MM.1S (cell line): Measurements from ENCODE around the gene TTC6.
A peak's percentile ranks its signal among the peaks of the same experiment; 100 is the strongest.

Experiments used
- DNase-seq: peaks from one replicate; pipeline ENCODE4 v3.0.0-alpha.2; 2015
- H2AFZ ChIP-seq: fragments of 300-600 bp; sonication (generic); 2 replicates; pipeline ENCODE4 v1.6.0; 2016; ENCODE audit warnings: antibody characterized with exemption, low read length
- H3F3A ChIP-seq: fragments of 300-600 bp; sonication (generic); 2 replicates; pipeline ENCODE4 v1.6.1; 2016; ENCODE audit warnings: mild to moderate bottlenecking, antibody characterized with exemption, low read length, moderate library complexity, mixed read lengths; ENCODE audit not compliant: insufficient read depth
- H3K27ac ChIP-seq: fragments of 300-600 bp; sonication (generic); 2 replicates; pipeline ENCODE4 v1.5.1; 2016; ENCODE audit warnings: mild to moderate bottlenecking, low read length
- H3K27me3 ChIP-seq: fragments of 300-600 bp; sonication (generic); replicated peaks from 2 replicates; pipeline ENCODE4 v1.6.0; 2016; ENCODE audit warnings: low read length; ENCODE audit not compliant: insufficient read depth
- H3K36me3 ChIP-seq: fragments of 300-600 bp; sonication (generic); replicated peaks from 2 replicates; pipeline ENCODE4 v1.6.1; 2016; ENCODE audit warnings: mild to moderate bottlenecking, low read length, mixed read lengths; ENCODE audit not compliant: insufficient read depth
- H3K4me1 ChIP-seq: fragments of 300-600 bp; sonication (generic); 2 replicates; pipeline ENCODE4 v1.6.1; 2016; ENCODE audit warnings: low read length, mixed read lengths
- H3K4me2 ChIP-seq: fragments of 300-600 bp; sonication (generic); 2 replicates; pipeline ENCODE4 v1.6.0; 2016; ENCODE audit warnings: low read depth, low read length
- H3K4me3 ChIP-seq: fragments of 300-600 bp; sonication (generic); 2 replicates; pipeline ENCODE4 v1.5.1; 2016; ENCODE audit warnings: low read length, mixed read lengths
- H3K79me2 ChIP-seq: fragments of 300-600 bp; sonication (generic); 2 replicates; pipeline ENCODE4 v1.6.1; 2016; ENCODE audit warnings: mixed run types, low read length, mixed read lengths
- H3K9ac ChIP-seq: fragments of 300-600 bp; sonication (generic); 2 replicates; pipeline ENCODE4 v1.6.1; 2016; ENCODE audit warnings: low read length, mixed read lengths
- H3K9me2 ChIP-seq: fragments of 300-600 bp; sonication (generic); replicated peaks from 2 replicates; pipeline ENCODE4 v1.6.1; 2016; ENCODE audit warnings: mild to moderate bottlenecking, low read length, mixed read lengths; ENCODE audit not compliant: insufficient read depth
- H3K9me3 ChIP-seq: fragments of 300-600 bp; sonication (generic); replicated peaks from 2 replicates; pipeline ENCODE4 v1.6.1; 2016; ENCODE audit warnings: mild to moderate bottlenecking, low read length, mixed read lengths; ENCODE audit not compliant: insufficient read depth
- H4K20me1 ChIP-seq: fragments of 300-600 bp; sonication (generic); 2 replicates; pipeline ENCODE4 v1.6.1; 2016; ENCODE audit warnings: mild to moderate bottlenecking, low read length, moderate library complexity, mixed read lengths; ENCODE audit not compliant: insufficient read depth
- EZH2 ChIP-seq: fragments of 300-600 bp; sonication (generic); optimal IDR thresholded peaks from 2 replicates; pipeline ENCODE3; 2017; ENCODE audit warnings: low read depth, mild to moderate bottlenecking, antibody characterized with exemption, low read length, mixed read lengths
- EZH2phosphoT487 ChIP-seq: fragments of 300-600 bp; sonication (generic); IDR thresholded peaks from 2 replicates; pipeline ENCODE4 v1.6.1; 2018; ENCODE audit warnings: antibody characterized with exemption, low read length
- TF ChIP-seq, protein P1 (sequence below): fragments of 300-600 bp; sonication (generic); IDR thresholded peaks from 2 replicates; pipeline ENCODE4 v1.5.1; 2016; ENCODE audit warnings: antibody characterized with exemption, low read length, mixed read lengths

The TTC6 gene, protein sequence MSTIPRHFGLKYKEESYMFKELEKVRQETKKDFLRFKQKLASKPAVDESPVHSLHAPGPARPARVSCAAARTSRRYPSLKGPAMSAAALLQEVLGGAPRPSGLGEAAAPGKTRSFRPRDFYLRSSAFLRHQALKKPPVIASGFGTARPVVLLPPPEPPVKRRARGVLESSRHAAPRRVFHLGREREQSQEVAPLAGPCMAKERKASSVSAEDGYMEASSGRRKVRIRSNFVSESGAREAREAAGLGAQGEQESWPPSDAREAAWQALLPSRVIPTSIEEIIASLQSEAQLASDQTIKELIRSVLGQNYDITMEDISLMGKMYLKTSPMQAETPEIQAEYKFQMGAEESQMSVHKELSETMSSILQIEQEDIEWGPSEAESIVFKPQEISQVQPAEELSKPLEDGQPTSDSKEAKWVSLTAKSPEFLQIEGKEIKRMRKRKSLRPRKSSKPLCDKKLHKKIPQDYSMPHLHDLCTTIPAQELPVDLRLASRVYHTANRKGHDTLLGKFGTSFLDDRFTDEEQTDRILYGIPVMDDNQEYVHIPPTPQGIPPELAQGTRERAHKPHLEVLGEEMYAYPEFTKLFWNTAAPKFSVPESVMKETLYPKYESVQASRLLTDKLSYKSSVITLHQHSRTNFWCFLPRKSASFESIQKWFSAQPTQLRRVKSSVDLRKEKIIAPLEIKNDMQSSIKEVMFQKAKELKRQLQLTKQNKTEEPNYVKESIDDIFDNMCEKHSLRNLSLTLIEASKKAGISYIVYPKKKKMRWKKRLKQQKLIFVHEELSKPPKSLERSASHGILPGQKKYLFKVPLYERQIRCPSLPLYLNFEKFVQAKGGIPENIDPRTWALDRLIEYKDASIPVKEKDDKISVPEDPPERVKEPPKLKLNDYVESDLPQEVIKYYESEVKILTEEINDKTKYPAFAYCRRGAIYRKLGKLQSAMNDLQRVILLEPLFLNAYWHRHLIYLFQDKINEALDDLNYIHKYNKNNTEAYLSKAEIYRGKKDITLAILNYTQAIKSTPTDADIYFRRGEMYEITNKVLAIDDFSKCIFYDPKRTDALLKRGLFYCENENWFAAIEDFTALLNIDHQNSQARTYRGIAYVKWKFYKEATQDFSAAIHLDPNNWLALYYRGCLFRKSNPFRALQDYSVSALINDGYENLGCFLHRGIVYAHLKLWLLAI (N-terminal part only)

DNA sequence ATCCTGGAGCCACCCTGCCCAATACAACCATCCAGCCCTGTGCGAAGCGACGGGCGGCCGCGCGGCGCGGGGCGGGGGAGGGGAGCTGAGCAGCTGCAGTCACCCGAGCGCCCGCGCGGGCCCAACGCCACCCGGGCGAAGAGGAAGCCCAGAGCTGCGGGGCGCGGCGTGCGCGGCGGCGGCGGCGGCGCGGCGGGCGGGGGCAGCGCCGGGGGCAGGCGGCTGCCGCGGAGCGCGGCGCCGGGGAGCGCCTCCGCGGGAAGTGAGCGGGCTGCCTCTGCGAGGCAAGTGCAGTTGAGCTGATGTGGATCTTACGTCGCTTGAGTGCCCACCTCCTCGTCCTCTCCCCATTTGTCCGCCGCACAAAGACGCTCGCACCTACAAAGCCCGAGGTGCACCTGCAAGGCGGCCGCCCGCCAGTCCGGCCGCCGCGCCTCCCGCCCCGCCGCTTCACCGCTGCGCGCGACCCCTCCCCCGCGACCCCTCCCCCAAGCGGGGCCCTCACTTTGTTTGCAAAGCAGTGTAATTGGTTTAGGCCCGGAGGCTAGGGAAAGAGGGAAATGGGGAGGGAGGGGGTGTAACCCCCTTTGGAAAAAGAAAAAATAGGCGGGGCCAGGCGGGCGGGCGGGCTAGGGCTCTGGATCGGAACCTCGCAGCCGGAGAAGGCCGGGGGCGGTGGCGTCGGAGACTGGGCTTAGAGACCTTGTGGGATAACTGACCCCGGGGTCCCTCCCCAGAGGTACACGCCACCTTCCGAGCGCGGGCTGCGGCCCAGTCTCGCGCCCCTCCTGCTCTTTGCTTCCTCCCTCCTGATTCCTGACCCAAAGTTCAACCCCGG is at the start of gene TTC6, which contains the start of gene FOXA1:
TSS of gene TTC6 (plus strand) at position 659 of the 838 bp plus-strand sequence. CDS start 26,436 bp downstream, outside the sequence.
TSS of gene FOXA1 (minus strand) at position 279 of the 838 bp plus-strand sequence. CDS start at position 2, 277 bp downstream.
- H3K27me3 ChIP-seq, result no peaks in the 10 kb centered on the region

DNA sequence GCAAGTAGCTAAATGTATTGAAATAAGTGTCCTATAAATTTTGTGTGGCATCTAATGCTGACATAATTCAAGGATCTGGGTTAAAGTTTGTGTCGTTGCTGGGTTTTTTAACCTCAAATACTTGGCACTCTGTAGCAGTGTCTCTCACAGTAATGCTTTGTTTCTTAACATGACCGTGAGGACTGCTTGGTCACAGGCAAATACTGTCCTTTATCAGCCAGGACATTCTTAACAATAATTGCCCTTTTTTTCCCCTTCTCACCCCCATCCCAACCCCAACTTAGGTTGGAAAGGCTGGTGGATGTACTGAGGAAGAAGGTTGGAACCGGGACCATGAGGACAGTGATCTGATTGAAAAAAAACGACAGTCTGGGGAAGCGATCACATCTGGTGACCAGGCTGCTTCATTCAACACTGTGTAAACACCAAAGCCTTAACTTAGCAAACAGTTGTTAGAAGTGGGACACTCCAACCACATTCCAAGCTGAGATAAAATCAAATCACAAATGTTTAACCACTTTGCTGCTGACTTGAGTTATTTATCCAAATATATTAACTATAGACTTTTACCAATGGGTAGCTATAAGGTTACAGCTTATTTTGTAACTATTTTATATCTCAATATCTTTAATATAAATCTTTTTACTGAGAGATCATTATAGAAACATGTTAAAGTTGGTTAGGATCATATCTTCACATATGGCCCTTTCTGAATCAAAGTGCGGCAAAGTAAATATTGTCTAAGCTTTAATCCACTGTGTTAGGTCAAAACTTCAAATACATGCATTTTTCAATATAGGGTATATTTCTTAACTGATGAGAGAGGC is 48.6 kb upstream of the TTC6 start:
- H3K79me2 ChIP-seq, result no peaks in the 10 kb centered on the region
- TF ChIP-seq, protein P1, sequence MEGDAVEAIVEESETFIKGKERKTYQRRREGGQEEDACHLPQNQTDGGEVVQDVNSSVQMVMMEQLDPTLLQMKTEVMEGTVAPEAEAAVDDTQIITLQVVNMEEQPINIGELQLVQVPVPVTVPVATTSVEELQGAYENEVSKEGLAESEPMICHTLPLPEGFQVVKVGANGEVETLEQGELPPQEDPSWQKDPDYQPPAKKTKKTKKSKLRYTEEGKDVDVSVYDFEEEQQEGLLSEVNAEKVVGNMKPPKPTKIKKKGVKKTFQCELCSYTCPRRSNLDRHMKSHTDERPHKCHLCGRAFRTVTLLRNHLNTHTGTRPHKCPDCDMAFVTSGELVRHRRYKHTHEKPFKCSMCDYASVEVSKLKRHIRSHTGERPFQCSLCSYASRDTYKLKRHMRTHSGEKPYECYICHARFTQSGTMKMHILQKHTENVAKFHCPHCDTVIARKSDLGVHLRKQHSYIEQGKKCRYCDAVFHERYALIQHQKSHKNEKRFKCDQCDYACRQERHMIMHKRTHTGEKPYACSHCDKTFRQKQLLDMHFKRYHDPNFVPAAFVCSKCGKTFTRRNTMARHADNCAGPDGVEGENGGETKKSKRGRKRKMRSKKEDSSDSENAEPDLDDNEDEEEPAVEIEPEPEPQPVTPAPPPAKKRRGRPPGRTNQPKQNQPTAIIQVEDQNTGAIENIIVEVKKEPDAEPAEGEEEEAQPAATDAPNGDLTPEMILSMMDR, result no peak
- no peak for TF ChIP-seq EZH2phosphoT487
- TF ChIP-seq EZH2, result no peak
- H3K27me3 ChIP-seq, result no peaks in the 10 kb centered on the region
- no peak overlapping the region for H2AFZ ChIP-seq
- no peaks in the 10 kb centered on the region for H3K36me3 ChIP-seq
- no peaks in the 10 kb centered on the region for H3F3A ChIP-seq
- no peak overlapping the region for H3K4me2 ChIP-seq
- no peak overlapping the region for H3K9ac ChIP-seq
- no peak overlapping the region for H3K27ac ChIP-seq
- H3K4me3 ChIP-seq, result no peak overlapping the region
- H4K20me1 ChIP-seq, result no peaks in the 10 kb centered on the region
- no peak for DNase-seq
- no peaks in the 10 kb centered on the region for H3K4me1 ChIP-seq
- H3K9me3 ChIP-seq, result no peaks in the 10 kb centered on the region
- no peaks in the 10 kb centered on the region for H3K9me2 ChIP-seq

More for the DNA sequence above, at the start of gene TTC6, which contains the start of gene FOXA1:
- no peaks in the 10 kb centered on the region for H3K36me3 ChIP-seq
- H4K20me1 ChIP-seq, result no peaks in the 10 kb centered on the region
- no peaks in the 10 kb centered on the region for H3K4me1 ChIP-seq
- peaks cover 7% of the 10 kb centered on the region for H3F3A ChIP-seq
- peak within 1 kb of the TSS; percentile 63 for H3K4me3 ChIP-seq
- H3K4me2 ChIP-seq, result peak within 1 kb of the TSS; percentile 62
- no peak for TF ChIP-seq EZH2phosphoT487
- no peak for TF ChIP-seq EZH2
- TF ChIP-seq, protein P1, result no peak
- DNase-seq, result peak; percentile 50
- peaks cover 13% of the 10 kb centered on the region for H3K79me2 ChIP-seq
- H2AFZ ChIP-seq, result peak within 1 kb of the TSS; percentile 67
- H3K9me3 ChIP-seq, result no peaks in the 10 kb centered on the region
- peak within 1 kb of the TSS; percentile 82 for H3K27ac ChIP-seq
- no peaks in the 10 kb centered on the region for H3K9me2 ChIP-seq
- peak within 1 kb of the TSS; percentile 72 for H3K9ac ChIP-seq
